ENCODE data around the gene JUP. TPM values are rescaled to one million over a fixed set of nuclear protein-coding genes. Genes with fewer than 3 reads are reported as not detected.

The JUP gene
- total RNA-seq, 1 experiment from 2014 or later = 224 TPM

DNA sequence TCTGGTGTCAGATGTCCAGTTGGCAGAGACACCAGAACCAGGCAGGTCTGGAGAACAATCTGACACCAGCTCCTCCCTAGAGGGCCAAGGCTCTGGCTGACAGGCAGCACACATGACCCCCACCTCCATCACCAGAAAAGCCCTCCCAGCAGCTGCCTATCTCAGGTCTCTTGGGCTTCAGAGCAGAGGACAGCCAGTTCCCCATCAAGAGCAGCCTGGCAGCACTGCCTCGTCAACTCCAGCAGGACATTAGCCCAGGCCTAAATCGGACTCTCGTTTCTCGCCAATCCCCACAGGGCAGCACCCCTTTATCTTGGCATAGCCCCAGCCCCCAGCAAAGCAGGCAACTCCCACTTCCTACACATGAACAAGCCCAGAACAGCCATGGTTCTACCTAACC, 4.4 kb downstream of the JUP start:
- DNase-seq (ENCODE audit: low read depth, low spot score) = no peak
- ChIA-PET RAD21 (ENCODE audit: low non-redundant PET in 1 of 2, low total read pairs in 2 of 2, uncharacterized antibody in 2 of 2, unreplicated experiment in 2 of 2) (no interaction called here), POLR2A (no interaction called here), CTCF (interaction anchor here (0.7 kb wide), 1 partner anchor 30 kb away, joined by 3 read pairs; the partner anchor contains the start of gene P3H4)
- Histone ChIP-seq H2AFZ (ENCODE audit: low read depth, low read length, poor library complexity, severe bottlenecking) (no peak overlapping the region), H3K27ac (ENCODE audit: low read depth, low read length) (peak overlapping the region; percentile 7; the same call in 1 of the 2 replicates), H3K4me1 (ENCODE audit: control insufficient read depth in 1 of 2, insufficient read depth in 2 of 2, low read length in 2 of 2) (peaks cover 55 to 85% of the 10 kb centered on the region in 2 experiments), H4K20me1 (ENCODE audit: insufficient read depth) (no peaks in the 10 kb centered on the region), H3K9me3 (ENCODE audit: control insufficient read depth in 1 of 2, insufficient read depth in 1 of 2, low read depth in 1 of 2, low read length in 2 of 2) (no peaks in the 10 kb centered on the region), H3K79me2 (ENCODE audit: insufficient read depth, low read length) (peaks cover 80% of the 10 kb centered on the region), H3K4me3 (replicated peaks in 1 of 2; ENCODE audit: low read depth in 1 of 2, low read length in 2 of 2) (no peak overlapping the region), H3K9ac (ENCODE audit: low read length) (no peak overlapping the region), H3K36me3 (ENCODE audit: control insufficient read depth in 1 of 2, insufficient read depth in 2 of 2, low read length in 2 of 2) (no peaks in the 10 kb centered on the region), H3K9me2 (ENCODE audit: insufficient read depth) (no peaks in the 10 kb centered on the region), H3K27me3 (ENCODE audit: insufficient read depth, low read length) (no peaks in the 10 kb centered on the region), H3K4me2 (ENCODE audit: low read length) (no peak overlapping the region)
- no TSS peak for BruUV-seq (replicated peaks)
- TF ChIP-seq, protein P1, sequence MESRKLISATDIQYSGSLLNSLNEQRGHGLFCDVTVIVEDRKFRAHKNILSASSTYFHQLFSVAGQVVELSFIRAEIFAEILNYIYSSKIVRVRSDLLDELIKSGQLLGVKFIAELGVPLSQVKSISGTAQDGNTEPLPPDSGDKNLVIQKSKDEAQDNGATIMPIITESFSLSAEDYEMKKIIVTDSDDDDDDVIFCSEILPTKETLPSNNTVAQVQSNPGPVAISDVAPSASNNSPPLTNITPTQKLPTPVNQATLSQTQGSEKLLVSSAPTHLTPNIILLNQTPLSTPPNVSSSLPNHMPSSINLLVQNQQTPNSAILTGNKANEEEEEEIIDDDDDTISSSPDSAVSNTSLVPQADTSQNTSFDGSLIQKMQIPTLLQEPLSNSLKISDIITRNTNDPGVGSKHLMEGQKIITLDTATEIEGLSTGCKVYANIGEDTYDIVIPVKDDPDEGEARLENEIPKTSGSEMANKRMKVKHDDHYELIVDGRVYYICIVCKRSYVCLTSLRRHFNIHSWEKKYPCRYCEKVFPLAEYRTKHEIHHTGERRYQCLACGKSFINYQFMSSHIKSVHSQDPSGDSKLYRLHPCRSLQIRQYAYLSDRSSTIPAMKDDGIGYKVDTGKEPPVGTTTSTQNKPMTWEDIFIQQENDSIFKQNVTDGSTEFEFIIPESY (IDR thresholded peaks at IDR 0.05; ENCODE audit: extremely low read depth, insufficient replicate concordance, low read length) = no peak
- TF ChIP-seq, protein P2, sequence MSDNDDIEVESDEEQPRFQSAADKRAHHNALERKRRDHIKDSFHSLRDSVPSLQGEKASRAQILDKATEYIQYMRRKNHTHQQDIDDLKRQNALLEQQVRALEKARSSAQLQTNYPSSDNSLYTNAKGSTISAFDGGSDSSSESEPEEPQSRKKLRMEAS (IDR thresholded peaks at IDR 0.05) = no peak
- TF ChIP-seq SP1 (IDR thresholded peaks at IDR 0.05; ENCODE audit: low read depth) (no peak), RAD21 (IDR thresholded peaks at IDR 0.05; ENCODE audit: low read depth) (no peak), EZH2phosphoT487 (IDR thresholded peaks at IDR 0.05; ENCODE audit: borderline replicate concordance) (no peak), SRF (IDR thresholded peaks at IDR 0.05; ENCODE audit: low read depth) (no peak), ZNF274 (IDR thresholded peaks at IDR 0.05; ENCODE audit: low read depth, low read length) (no peak)
- TF ChIP-seq, protein P3, sequence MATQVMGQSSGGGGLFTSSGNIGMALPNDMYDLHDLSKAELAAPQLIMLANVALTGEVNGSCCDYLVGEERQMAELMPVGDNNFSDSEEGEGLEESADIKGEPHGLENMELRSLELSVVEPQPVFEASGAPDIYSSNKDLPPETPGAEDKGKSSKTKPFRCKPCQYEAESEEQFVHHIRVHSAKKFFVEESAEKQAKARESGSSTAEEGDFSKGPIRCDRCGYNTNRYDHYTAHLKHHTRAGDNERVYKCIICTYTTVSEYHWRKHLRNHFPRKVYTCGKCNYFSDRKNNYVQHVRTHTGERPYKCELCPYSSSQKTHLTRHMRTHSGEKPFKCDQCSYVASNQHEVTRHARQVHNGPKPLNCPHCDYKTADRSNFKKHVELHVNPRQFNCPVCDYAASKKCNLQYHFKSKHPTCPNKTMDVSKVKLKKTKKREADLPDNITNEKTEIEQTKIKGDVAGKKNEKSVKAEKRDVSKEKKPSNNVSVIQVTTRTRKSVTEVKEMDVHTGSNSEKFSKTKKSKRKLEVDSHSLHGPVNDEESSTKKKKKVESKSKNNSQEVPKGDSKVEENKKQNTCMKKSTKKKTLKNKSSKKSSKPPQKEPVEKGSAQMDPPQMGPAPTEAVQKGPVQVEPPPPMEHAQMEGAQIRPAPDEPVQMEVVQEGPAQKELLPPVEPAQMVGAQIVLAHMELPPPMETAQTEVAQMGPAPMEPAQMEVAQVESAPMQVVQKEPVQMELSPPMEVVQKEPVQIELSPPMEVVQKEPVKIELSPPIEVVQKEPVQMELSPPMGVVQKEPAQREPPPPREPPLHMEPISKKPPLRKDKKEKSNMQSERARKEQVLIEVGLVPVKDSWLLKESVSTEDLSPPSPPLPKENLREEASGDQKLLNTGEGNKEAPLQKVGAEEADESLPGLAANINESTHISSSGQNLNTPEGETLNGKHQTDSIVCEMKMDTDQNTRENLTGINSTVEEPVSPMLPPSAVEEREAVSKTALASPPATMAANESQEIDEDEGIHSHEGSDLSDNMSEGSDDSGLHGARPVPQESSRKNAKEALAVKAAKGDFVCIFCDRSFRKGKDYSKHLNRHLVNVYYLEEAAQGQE (IDR thresholded peaks at IDR 0.05; ENCODE audit: low read depth) = no peak
- no peak for ATAC-seq
- intact Hi-C loops (cut with micrococcal nuclease) = no loop called here

Measured in HCT116 (cell line).